UCSD-AML1 (cell line): ENCODE measurements around the gene ZEB2.

Experiments
- DNase-seq: peaks from one replicate; lab custom pipeline; 2025; ENCODE audit not compliant: unreplicated experiment; lab: John Stamatoyannopoulos, UW

ZEB2 gene

DNA sequence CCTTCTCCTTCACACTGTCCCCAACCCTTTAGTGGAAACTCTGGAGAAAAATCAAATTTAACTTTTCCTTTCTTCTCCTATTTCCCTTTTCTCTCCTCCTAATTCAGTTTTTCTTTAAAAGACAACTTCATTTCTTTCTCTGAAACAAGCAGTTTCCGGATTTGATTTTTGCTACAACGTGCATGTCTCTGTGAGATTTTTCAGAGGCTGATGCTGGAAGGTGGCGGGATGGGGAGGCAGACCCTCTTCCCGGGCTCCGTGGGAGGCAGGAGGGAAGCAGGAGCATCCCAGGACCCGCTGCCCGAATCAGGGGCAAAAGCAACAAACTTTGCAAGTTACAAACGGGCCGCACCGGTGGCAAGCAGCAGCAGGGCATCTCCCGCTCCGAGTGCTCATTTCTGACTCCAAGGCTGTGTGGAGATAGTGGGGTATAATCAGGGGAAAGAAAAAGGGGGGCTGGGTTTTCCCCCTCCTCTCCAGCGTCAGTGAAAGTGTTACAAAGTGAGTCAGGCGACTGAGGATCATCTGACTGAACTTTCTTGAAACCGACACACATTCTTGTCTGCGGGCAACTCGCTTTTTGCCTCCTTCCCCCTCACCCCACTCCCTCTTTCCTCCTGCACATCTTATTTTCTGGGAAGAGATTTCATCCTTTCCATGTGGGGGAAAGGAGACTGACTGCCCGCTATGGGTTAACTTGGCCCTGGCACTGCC, 6.4 kb downstream of the ZEB2 start:
- DNase-seq: peak; percentile 6

DNA sequence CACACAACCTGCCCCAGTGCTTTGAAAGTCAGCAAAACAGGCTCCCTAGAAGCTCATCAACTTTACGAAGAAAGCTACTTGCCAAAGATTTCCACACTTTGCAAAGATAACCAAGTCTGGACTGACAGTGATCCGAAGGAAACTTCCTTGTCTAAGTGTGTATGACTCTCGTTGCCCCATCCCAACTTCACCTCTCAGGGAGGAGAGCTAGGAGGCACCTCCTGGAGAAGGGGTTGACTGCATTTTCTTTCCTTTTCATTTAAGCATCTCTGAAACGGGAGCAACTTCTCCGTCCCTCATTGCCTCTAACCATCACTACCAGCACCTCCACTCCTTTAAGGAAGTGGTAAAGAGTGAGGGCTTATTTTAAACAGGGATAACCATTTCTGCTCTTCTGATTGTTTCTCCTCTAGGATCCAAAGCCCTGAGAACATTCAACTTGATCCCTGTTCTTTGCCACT, 7.0 kb downstream of the ZEB2 start:
- DNase-seq: peak; percentile 7

DNA sequence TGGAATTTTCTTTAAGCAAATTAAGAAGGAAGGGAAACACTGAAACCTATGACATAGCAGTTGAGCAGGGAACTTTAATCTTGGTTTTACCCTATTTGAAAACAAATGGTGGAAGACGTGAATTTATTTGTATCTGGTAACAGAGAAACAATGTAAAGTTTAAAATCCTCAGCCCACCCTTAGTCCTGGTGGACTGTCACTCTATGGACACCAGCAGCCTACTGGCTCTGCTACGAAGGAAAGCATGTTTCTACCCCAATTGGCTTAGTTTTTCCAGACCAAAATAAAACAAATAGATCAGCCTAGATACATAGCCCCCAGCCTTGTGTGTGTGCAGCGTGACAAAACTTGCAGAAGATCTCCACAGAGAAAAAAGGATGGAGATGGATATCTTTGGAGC, 7.4 kb downstream of the ZEB2 start:
- DNase-seq: no peak

DNA sequence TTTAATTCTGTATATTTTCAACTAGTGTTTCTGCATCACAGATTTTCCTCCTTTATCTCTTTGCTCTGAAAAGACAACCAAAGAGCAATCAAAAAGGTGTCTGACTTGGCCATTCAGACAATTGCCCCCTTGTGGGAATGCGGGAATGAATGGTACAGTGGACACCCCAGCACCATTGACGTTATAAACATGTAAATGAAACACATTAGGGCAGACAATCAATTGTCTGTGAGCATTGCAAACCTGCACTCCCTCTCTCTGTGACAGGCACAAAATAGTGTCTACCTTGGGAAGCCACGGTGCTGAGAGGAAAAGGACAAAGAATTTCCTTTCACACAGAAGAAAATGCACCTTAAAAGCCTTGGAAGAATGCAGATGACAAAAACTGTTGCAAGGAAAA, 8.0 kb downstream of the ZEB2 start:
- DNase-seq: no peak

DNA sequence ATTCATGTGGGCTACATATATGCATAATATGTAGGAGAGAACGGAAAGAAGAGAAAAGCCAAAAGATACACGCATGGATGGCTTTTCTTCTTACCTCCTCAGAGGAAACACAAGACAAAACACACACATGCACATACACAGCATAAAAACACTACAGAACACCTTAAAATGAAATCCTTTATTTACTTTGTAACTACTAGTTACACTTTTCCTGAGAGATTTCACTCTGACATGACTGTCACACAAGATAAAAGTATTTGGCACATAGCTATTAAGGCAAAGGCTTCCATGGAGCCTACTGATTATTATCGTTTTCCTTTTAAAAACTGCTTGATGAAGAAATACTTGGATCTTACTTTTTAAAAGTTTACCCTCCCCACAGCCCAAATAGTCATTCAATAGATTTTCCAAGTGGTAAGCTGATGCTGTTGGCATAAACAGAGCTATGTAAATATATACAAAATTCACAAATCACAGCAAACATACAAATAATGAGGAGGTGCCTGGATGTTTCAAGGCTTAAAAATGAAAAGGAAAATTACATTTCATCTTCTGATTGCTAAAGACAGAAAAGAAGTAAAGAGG, 8.6 kb downstream of the ZEB2 start:
- no peak for DNase-seq

DNA sequence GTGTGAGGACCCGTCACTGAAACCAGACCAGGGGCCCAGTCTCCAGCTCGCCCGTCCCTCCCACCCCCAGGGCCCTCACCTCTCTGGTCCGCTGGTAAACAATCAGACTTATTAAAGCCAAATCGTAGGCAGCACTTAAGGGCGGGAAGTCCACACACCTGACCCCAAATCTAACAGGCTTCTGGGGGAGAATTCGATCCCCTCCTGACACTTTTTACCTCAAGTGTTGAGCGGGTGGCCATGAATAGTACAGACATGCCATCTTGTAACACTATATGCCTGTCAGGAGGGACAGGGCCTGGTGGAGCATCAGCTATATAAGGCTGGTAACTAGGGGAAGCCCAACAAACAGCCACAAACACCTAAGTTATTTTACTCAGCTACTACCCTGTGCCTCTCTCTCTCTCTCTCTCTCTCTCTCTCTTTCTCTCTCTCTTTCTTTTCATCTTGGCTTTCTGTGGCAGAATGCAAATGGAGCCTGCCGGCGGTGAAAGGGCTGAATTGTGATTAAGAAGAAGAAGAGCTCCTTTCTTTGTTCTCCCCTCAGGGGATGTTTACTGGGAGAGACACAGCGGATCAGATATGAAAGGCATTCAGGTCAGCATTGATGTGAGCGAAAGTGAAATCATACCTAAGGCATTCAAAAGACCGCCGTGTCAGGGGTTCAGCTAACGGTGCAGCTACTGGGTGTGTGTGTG, 9.5 kb downstream of the ZEB2 start:
- no peak for DNase-seq

DNA sequence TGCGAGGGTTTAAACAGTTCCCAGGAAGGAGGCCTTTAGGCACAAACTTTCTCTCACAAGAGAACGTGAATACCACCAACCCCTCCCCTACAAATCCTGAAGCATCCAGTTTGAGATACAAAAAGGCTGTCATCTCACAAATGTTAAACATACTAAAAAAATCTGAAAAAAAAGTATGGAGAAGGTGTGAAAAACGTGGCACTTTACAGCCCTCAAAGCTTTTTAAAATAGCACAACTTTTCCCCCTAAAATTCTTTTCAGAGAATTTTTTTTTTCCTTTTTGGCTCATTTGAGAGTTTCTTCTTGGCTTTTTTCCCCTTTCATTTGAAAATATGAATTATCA, 10.1 kb downstream of the ZEB2 start:
- DNase-seq: no peak

DNA sequence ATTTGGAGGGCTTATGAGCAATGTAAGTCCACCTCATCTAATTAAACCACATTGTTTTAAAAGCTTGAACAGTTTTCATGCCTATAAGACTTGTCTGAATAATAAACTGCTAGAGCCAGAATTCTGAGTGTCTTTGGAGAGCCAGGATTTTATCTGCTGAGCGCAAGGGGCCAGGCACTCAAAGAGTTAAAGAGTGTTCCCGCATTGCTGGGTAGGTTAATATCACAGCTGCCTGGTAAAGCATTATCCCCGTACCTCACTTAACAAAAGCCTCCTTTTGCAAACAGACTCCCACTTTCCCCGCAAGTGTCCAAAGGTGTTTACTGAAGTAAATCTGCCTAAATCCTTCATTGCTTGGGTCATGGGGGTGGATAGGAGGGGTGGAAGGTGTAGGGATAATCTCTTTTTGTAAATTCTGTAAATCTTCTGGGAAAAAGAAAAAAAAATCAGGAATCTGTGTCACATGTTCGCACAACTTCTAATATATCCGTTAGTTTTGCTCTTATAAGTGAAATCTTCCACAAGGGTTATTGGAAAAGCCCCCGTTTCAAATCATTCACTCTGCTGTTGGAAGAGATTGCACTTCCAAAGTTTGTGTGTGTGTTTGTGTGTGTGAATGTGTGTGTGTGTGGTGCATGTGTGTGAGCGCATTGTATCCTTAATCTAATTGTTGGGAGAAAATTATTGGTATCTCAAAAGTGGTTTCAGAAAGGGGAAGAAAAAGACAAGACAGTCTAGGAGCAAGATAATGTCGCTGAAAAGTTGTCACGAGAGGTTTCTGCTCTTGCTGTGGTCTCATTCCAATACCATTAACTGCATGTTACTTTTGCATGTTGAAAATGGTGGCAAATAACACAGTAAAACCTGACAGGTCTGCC, 10.7 kb downstream of the ZEB2 start:
- no peak for DNase-seq

DNA sequence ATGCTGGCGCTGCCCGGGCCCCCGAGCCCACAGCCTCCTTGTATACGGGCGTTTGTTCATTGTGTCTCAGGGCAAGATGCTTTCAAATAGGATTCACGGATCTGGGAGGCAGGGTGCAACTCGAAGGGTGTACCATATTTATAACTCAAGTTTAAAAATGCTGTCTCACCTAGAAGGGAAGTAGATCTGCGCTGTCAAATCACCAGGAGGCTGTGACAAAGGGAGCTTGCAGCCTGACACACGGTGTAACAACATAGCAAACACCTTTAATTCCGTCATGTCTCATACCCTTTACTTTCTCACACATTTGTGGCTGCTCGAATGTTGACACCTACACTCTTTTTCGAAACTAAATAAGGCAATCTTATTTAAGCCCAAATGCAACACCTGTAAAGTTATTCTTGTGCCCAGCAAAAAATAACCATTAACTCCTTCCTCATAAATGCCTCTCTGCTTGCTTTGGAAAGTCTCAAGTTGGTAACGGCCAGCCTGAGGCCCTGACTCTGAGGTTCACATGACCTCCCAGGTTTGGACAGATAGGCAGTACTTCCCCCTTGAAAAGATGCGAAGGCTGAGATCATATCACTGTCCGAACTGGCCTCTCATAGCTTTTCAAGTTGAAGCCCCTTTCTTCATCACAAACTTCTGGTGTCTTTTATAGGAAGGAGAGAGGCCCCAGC, 11.6 kb downstream of the ZEB2 start:
- DNase-seq: peak; percentile 11

DNA sequence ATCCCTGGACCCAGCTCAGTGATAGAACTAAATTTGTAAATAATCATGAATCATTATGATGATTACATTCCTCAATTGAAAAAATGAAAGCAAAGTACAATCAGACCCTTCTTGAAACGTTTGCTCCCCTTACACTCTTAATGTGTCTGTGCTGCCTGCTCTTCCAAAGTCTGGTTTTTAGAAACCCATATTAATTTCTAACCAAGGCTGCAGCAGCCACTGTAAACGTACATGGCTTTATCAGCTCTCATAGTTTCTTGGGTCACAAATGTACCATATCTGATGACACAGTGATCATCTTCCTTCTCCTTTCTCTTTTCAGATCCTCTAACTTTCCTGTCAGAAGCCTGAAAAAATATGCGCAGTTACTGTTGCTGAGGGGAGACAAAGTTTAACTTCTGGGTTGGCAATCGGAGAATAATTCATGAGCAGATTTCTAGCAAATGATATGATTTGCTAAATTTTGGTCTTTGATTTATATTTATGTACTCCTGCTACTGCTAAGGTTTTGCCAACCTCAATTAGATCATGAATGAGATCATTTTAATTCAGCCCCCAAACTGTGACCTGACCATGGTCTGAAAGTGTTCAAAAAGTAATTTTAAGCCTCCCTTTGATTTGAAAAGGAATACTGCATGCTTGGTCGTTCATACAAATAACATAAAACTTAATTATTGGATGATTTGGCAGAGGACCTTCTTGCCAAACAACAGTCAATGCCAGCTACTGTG, 12.3 kb downstream of the ZEB2 start:
- DNase-seq: no peak

DNA sequence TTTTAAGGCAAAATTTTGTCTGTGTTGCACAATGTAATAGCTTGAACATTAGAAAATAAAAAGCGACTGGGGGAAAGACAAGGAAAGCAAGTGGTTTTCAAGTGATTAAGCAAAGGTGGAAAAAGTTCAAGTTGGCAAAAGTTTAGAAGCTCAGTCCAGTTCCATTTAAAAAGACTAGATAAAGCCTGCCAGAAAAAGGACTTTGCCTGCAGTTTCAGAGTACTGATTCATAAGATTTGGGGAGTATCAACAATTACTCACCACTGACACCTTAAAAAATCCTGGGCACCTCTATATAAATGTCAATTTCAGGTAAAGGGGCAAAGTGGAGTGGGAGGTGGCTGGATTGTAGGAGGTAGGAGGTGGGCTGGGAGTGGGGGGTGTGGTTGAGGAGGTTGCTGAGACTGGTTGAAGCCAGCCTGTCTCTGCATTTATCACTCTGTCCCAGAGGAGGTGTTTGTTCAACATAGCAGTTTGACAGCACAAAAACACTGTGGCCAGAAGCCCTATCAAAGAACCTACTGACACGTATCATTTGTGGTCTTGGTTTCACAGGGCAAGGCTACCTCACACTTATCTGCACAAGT, 14.6 kb downstream of the ZEB2 start:
- peak; percentile 9 for DNase-seq

DNA sequence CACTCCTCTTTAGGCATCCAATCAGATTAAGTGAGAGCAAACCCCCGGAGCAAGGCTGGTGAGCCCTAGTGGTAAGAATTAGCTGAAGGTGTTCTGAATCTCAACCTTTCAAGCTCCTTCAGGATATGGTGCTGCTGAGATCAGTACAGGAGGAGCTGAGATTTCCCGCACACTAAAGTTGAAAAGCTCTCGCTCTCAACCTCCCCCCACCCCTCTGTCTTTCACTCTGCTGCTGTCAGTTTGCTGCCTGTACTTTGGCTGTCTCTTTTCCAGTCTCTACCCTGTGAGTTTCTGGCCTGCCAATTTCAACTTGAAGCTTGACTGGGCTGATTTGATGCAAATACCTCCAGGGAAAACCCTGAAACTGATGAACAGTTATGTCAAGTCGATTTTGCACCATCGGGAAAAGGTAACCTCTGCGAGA, 15.7 kb downstream of the ZEB2 start:
- peak; percentile 7 for DNase-seq

DNA sequence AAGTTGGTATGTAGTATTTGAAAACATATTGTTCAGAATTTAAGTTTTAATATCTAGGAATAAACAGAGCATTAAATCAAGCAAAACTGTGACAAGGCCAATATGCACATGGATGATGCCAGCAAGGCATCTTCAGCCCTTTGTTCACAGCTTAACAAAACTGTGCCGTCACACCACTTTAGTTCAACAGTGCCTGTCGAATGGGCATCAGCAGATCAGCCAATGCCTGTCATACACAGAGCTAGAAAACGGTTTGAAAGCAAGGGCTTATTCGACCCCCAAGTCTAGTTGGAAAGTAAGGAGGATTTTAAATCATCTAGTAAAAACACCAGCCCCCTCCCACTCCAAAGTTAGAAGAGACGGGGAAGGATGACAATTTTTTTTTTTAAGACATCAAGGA, 16.7 kb downstream of the ZEB2 start:
- no peak for DNase-seq

DNA sequence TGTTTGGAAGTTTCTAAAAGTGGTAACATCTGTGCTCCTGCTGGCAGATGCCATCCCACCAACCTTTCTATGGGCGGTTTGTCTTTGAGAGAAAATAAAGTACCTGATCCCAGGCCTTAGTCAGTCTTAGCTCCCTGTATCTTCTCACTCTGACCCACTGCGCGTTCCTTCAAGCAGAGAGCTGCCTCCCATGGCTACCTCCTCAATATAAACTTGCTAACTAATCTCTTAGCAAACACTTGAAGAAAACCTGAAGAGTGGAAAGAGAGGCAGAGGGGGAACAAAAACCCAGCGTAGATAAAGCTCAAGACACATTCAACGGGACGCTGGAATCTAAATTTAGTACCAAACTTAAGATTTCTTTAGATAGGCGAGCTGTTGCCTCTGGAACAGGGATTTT, 17.6 kb downstream of the ZEB2 start:
- DNase-seq: no peak

DNA sequence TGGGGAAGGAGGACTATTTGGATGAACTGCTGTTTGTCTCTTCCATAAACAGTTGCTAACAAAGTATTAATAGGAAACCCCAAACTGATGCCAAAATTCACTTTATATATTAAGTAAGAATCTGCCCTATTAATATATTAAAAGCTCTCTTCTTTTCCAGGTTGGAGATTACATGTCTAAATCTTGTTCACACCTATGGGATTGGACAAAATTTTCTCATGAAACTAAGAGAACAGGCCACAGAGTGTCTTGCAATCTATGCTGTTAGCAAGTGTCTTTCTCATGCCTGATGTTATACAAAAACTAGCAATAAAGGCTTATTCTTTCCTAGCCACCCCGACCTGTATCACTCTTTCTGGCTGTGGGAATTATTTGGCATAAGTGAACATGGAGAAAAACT, 18.3 kb downstream of the ZEB2 start:
- DNase-seq: no peak

DNA sequence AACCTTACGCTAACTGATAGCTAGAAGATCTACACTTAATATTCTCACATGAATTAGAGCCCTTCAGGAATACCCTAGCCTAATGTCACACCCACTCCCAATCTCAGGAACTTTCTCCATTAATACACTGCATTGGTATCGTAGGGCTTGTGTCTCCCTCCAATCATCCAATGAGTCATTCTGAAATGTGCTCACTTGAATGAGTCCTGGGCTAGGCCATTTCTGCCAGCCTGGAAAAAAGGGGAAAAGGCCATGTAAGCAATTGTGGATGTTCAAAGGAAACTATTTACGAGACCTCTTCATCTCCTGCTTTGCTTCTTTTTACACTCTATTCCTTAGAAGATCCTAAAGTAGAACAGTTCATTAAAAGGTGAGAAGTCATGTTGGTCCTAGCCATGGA, 18.8 kb downstream of the ZEB2 start:
- DNase-seq: no peak

DNA sequence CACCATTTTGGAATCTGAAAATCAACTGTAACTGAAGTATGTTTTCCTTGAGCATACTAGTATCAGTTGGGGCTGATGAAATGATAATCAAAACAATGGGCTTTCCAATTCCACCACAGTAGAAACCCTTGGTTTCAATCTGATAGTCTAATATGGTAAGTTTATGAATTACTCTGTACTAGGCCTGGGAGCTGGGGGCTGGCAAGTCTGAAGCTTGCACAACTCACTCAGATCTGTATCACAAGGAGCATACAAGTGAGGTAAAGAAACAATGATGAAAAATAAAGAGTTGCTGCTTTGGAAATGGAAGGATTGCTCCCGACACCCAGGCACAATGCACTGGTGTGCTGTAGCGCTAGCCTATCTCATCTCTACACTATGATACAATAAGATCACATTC, 19.4 kb downstream of the ZEB2 start:
- DNase-seq: no peak

DNA sequence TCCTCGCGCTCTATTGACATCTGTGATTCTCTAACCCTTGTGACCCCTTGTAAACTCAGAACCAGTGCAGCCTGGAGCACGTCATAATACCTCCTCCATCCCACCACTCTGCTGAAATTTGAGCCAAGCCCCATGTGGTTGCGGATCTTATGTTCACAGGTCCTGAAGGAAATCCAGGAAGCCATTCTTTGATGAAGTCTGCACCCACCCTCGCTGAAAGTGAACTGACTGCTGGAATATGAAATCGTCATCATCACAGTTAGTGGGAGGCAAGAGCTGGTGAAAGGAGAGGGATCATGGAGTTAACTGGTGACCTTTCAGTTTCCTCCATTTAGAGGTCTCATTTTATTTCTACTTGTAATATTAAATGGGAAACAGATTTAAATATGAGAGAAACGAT, 21.6 kb downstream of the ZEB2 start:
- DNase-seq: peak; percentile 8

DNA sequence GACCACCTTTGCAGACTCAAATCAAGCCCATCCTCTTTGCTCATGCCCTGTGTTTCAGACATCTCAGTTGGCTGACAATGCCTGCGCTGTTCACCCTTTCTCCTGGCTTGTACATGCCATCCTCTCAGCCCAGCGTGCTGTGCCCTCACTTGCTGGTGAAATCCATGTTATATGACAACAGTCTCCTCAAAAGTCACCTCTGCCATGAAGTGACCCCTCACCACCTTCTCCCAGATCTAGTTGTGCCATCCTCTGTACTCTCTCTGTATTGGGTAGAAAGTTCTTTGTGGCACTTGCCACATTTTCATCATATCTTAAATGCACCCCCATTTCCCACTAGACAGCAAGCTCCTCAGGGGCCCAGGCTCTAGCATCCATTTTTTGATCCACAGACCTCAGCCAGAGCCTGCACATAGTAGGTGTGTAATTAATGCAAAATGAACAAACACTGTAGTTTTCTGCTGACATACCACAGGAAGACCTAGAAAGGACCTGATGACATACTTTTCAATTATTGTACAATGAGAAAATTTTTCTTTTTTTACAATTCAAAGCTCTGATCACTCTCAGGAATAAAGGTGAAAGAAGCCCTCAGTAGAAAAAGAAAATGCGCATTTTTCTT, 22.8 kb downstream of the ZEB2 start:
- DNase-seq: peak; percentile 6
